Osteoblast (primary cell): ENCODE data around the gene PPP3CA. TPM values are rescaled to one million over a fixed set of nuclear protein-coding genes. Genes with fewer than 3 reads are reported as not detected.
"Not testable (repeated sequence)": the region's sequence is repeated elsewhere in the genome, so short reads cannot be mapped to it uniquely, and the experiment has no call there.

ENCODE experiments used
- DNase-seq: peaks from one replicate; pipeline ENCODE4 v3.0.0; 2011; ENCODE audit warnings: low spot score, mixed read lengths; ENCODE audit not compliant: insufficient read length; ENCODE audit errors: missing footprints
- H2AFZ ChIP-seq: 2 replicates; pipeline ENCODE4 v1.6.0; 2011; ENCODE audit warnings: mild to moderate bottlenecking, low read length
- H3K27ac ChIP-seq: 2 replicates; pipeline ENCODE4 v1.5.1; 2011; ENCODE audit warnings: mild to moderate bottlenecking, low read depth, low read length, moderate library complexity
- H3K27me3 ChIP-seq: 2 replicates; pipeline ENCODE4 v1.6.0; 2012; ENCODE audit warnings: mild to moderate bottlenecking, control low read depth, inconsistent platforms, low read length, moderate library complexity; ENCODE audit not compliant: insufficient read depth
- H3K36me3 ChIP-seq: 2 replicates; pipeline ENCODE4 v1.5.1; 2011; ENCODE audit warnings: mild to moderate bottlenecking, low read length, control low read depth, moderate library complexity; ENCODE audit not compliant: insufficient read depth
- H3K4me1 ChIP-seq: 2 replicates; pipeline ENCODE4 v1.5.1; 2011; ENCODE audit warnings: mild to moderate bottlenecking, low read length, control low read depth, moderate library complexity; ENCODE audit not compliant: insufficient read depth
- H3K4me2 ChIP-seq: 2 replicates; pipeline ENCODE4 v1.6.0; 2011; ENCODE audit warnings: mild to moderate bottlenecking, low read length; ENCODE audit not compliant: insufficient read depth
- H3K4me3 ChIP-seq: fragments of 200-600 bp; sonication (generic); 3 replicates; pipeline ENCODE4 v1.5.1; 2012; ENCODE audit warnings: mild to moderate bottlenecking, low read length, inconsistent platforms; ENCODE audit not compliant: insufficient read depth
- H3K79me2 ChIP-seq: 2 replicates; pipeline ENCODE4 v1.6.0; 2012; ENCODE audit warnings: mild to moderate bottlenecking, low read length, control low read depth, inconsistent platforms; ENCODE audit not compliant: insufficient read depth
- H3K9me3 ChIP-seq: 2 replicates; pipeline ENCODE4 v1.5.1; 2011; ENCODE audit warnings: low read depth, low read length, control low read depth
- H4K20me1 ChIP-seq: 2 replicates; pipeline ENCODE4 v1.6.0; 2012; ENCODE audit warnings: mild to moderate bottlenecking, low read length, control low read depth; ENCODE audit not compliant: insufficient read depth
- total RNA-seq: library from RNA; depleted of rRNA; stranded (reverse); fragments of >200 nt; gene quantifications from 2 replicates; pipeline ENCODE4 v1.2.3, GENCODE V29; 2012
- TF ChIP-seq, protein P1 (sequence below): IDR thresholded peaks from 2 replicates; pipeline ENCODE4 v1.5.1; 2011; ENCODE audit warnings: mild to moderate bottlenecking, low read depth, low read length, moderate library complexity; ENCODE audit errors: extremely low read depth

PPP3CA gene
- total RNA-seq, 1 donor, result 80.0 TPM

DNA sequence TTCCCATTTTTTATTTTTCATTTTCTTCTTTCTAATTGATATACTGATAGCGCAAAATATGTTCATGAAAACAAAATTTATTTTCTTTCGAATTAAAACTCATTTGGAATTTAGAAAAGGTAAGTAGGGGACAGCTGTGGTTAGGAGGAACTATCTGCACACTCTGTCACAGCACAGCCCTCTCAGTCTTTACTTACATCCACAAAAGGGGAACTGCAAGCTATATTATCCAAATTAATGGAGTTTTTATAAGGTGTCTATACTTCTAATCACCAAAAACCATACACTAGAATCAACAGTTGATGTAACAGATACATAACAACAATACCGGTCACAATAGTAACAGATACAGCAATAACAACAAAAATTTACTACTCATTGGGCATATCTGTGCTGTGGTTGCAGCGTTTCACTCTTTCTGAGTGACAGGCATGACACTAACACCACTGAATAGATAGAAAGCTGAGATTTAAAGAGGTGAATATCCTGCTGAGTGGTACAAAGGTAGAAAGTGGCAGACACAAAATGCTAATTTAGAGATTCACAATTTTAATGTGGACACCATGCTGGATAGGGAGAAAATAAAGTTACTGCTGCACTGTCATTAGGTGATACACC, 160.7 kb downstream of the PPP3CA start:
- H3K4me2 ChIP-seq, result no peak overlapping the region
- H4K20me1 ChIP-seq, result peaks cover 12% of the 10 kb centered on the region
- DNase-seq, result no peak
- H3K79me2 ChIP-seq, result peaks cover 56% of the 10 kb centered on the region
- H3K9me3 ChIP-seq, result no peaks in the 10 kb centered on the region
- no peak overlapping the region for H3K4me3 ChIP-seq
- H3K27me3 ChIP-seq, result no peaks in the 10 kb centered on the region
- H3K4me1 ChIP-seq, result peaks cover 18% of the 10 kb centered on the region
- TF ChIP-seq, protein P1, sequence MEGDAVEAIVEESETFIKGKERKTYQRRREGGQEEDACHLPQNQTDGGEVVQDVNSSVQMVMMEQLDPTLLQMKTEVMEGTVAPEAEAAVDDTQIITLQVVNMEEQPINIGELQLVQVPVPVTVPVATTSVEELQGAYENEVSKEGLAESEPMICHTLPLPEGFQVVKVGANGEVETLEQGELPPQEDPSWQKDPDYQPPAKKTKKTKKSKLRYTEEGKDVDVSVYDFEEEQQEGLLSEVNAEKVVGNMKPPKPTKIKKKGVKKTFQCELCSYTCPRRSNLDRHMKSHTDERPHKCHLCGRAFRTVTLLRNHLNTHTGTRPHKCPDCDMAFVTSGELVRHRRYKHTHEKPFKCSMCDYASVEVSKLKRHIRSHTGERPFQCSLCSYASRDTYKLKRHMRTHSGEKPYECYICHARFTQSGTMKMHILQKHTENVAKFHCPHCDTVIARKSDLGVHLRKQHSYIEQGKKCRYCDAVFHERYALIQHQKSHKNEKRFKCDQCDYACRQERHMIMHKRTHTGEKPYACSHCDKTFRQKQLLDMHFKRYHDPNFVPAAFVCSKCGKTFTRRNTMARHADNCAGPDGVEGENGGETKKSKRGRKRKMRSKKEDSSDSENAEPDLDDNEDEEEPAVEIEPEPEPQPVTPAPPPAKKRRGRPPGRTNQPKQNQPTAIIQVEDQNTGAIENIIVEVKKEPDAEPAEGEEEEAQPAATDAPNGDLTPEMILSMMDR, result no peak
- H3K36me3 ChIP-seq, result peaks cover 3% of the 10 kb centered on the region
- no peak overlapping the region for H3K27ac ChIP-seq
- H2AFZ ChIP-seq, result no peak overlapping the region

DNA sequence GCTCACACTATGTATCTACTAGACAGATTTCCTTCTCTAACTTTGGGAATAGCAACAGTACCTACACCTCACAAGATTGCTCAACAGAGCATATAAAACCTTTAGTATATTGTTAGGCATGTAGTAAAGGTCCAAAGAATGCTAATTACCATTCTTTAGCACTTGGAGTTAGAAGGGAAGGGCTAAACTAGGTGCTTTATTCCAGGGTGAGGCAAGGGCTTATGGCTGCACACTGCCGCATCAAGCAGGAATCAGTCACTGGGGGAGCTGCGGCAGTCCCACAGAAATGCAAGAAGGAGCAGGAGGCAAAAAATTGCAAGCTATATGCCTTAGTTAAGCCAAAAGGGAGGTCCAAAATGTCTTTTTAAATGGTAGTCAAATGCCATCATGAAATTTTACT, 162.7 kb downstream of the PPP3CA start:
- Histone ChIP-seq H3K4me1 (peaks cover 10% of the 10 kb centered on the region), H3K79me2 (peaks cover 51% of the 10 kb centered on the region), H3K36me3 (peaks cover 3% of the 10 kb centered on the region), H2AFZ (no peak overlapping the region), H3K4me2 (no peak overlapping the region), H3K9me3 (no peaks in the 10 kb centered on the region), H3K27ac (no peak overlapping the region), H4K20me1 (peaks cover 5% of the 10 kb centered on the region), H3K27me3 (no peaks in the 10 kb centered on the region), H3K4me3 (no peak overlapping the region)
- DNase-seq, result no peak
- TF ChIP-seq, protein P1, result no peak

DNA sequence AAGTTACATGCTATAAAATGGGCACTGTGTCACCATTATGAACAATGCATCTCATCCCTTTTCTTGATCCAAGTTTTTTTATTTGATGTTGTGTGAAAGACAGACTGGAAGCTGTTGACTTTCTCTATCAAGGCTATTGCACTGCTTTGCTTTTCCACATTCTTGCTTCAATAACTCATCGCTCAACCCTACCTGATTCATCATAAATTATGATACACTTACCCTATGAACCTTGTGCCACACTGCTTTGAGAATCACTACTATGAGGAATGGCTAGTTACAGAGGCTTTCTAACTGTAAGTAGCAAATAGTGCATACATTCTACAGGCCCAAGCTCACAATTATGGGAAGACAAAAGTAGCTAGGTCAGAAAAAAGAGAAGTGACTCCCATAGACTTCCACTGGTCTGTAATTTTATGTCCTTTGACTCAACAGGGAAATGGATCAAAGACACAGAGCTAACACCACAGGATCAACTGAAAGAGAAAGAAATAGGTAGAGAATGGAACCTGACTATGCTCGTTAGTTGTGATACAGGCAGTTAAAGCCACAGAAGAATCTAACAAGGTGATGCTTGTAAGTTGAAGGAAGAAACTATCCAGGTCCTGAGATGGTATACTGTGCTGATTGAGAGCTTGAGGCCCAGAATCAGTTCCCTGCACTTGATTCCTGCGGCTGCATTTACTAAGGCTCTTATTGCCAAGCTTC, 163.5 kb downstream of the PPP3CA start:
- no peak for DNase-seq
- Histone ChIP-seq H3K79me2 (peaks cover 49% of the 10 kb centered on the region), H3K9me3 (no peaks in the 10 kb centered on the region)

DNA sequence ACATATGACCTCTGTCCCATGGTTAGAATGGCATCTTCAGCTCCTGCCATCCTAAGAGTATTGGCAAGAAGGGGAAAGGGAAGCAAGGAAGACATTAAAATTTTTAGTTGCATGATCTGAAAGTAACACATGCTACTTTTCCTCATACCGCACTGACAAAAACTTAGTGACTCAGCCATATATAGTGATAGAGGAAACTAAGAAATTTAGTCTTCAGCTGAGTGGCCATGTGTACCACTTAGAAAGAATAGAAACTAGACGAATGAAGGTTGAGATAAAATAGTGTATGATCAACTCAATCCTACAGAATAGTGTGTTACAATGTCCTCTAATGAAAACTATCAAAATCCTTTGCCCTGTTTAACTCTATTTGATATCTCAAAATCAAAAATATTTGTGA, 164.1 kb downstream of the PPP3CA start:
- Histone ChIP-seq H3K79me2 (peaks cover 51% of the 10 kb centered on the region), H3K4me2 (no peak overlapping the region), H3K4me1 (peaks cover 16% of the 10 kb centered on the region), H3K27me3 (no peaks in the 10 kb centered on the region), H3K4me3 (no peak overlapping the region), H2AFZ (no peak overlapping the region), H3K9me3 (no peaks in the 10 kb centered on the region), H4K20me1 (peaks cover 8% of the 10 kb centered on the region), H3K27ac (no peak overlapping the region), H3K36me3 (peaks cover 3% of the 10 kb centered on the region)
- DNase-seq, result no peak
- TF ChIP-seq, protein P1, result no peak

More for the DNA sequence above, 163.5 kb downstream of the PPP3CA start:
- peak overlapping the region; percentile 15 for H3K27ac ChIP-seq
- peaks cover 8% of the 10 kb centered on the region for H4K20me1 ChIP-seq
- H3K4me3 ChIP-seq, result no peak overlapping the region
- no peak overlapping the region for H2AFZ ChIP-seq
- peaks cover 3% of the 10 kb centered on the region for H3K36me3 ChIP-seq
- no peaks in the 10 kb centered on the region for H3K27me3 ChIP-seq
- H3K4me2 ChIP-seq, result peak overlapping the region; percentile 47
- TF ChIP-seq, protein P1, result no peak
- peaks cover 15% of the 10 kb centered on the region for H3K4me1 ChIP-seq

DNA sequence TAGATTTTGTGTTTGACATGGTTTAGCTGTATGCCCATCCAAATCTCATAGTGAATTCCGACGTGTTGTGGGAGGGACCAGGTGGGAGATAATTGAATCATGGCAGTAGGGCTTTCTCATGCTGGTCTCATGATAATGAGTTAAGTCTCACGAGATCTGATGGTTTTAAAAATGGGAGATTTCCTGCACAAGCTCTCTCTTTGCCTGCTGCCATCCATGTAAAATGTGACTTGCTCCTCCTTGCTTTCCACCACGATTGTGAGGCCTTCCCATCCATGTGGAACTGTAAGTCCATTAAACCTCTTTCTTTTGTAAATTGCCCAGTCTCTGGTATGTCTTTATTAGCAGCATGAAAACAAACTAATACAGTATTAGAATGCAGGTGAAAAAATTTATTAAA, 164.6 kb downstream of the PPP3CA start:
- not testable (repeated sequence) for H3K27ac ChIP-seq, H2AFZ ChIP-seq, H3K9me3 ChIP-seq, H3K4me3 ChIP-seq, H3K4me2 ChIP-seq, H3K27me3 ChIP-seq, H3K36me3 ChIP-seq, DNase-seq, H4K20me1 ChIP-seq
- Histone ChIP-seq H3K79me2 (peaks cover 51% of the 10 kb centered on the region), H3K4me1 (peaks cover 14% of the 10 kb centered on the region)
